HUES48 (cell line): ENCODE measurements around the gene CFL1.
A peak's percentile ranks its signal among the peaks of the same experiment; 100 is the strongest.

Experiments used
- H3K27ac ChIP-seq: one replicate; pipeline ENCODE4 v1.7.0; 2013; ENCODE audit warnings: low read depth, low read length, inconsistent platforms
- H3K27me3 ChIP-seq: 2 replicates; pipeline ENCODE4 v1.6.1; 2013; ENCODE audit warnings: mild to moderate bottlenecking, low read length; ENCODE audit not compliant: control insufficient read depth, insufficient read depth
- H3K36me3 ChIP-seq: 2 replicates; pipeline ENCODE4 v1.6.1; 2013; ENCODE audit warnings: low read length; ENCODE audit not compliant: control insufficient read depth, insufficient read depth
- H3K4me1 ChIP-seq: 2 replicates; pipeline ENCODE4 v1.6.1; 2013; ENCODE audit warnings: mild to moderate bottlenecking, low read length; ENCODE audit not compliant: control insufficient read depth, insufficient read depth
- H3K4me3 ChIP-seq: 2 replicates; pipeline ENCODE4 v1.5.1; 2013; ENCODE audit warnings: mild to moderate bottlenecking, low read depth, low read length
- H3K9ac ChIP-seq: 2 replicates; pipeline ENCODE4 v1.6.1; 2013; ENCODE audit warnings: mild to moderate bottlenecking, low read depth, low read length, moderate library complexity
- H3K9me3 ChIP-seq: 2 replicates; pipeline ENCODE4 v1.6.1; 2013; ENCODE audit warnings: low read length; ENCODE audit not compliant: control insufficient read depth, insufficient read depth

Gene CFL1

GRCh38 chr11:65886826-65887722 is 29.1 kb upstream of the CFL1 start:
- peaks cover 21% of the 10 kb centered on the region for H3K4me1 ChIP-seq
- peak overlapping the region; percentile 85 for H3K27ac ChIP-seq
- H3K9me3 ChIP-seq: no peaks in the 10 kb centered on the region
- peaks cover 48% of the 10 kb centered on the region for H3K36me3 ChIP-seq
- peaks cover 18% of the 10 kb centered on the region for H3K27me3 ChIP-seq
- peak overlapping the region; percentile 83 for H3K4me3 ChIP-seq
- H3K9ac ChIP-seq: peak overlapping the region; percentile 54; the same call in 1 of the 2 replicates

- Histone ChIP-seq H3K27me3 (peaks cover 14% of the 10 kb centered on the region), H3K4me3 (no peak overlapping the region), H3K27ac (no peak overlapping the region), H3K9ac (no peak overlapping the region), H3K9me3 (no peaks in the 10 kb centered on the region), H3K36me3 (peaks cover 50% of the 10 kb centered on the region), H3K4me1 (peaks cover 18% of the 10 kb centered on the region)
Measured at GRCh38 chr11:65885808-65886536, 28.0 kb upstream of the CFL1 start.

- peaks cover 13% of the 10 kb centered on the region for H3K27me3 ChIP-seq
- peaks cover 18% of the 10 kb centered on the region for H3K4me1 ChIP-seq
- H3K36me3 ChIP-seq: peaks cover 50% of the 10 kb centered on the region
- no peak overlapping the region for H3K4me3 ChIP-seq
- H3K27ac ChIP-seq: no peak overlapping the region
- no peaks in the 10 kb centered on the region for H3K9me3 ChIP-seq
- H3K9ac ChIP-seq: no peak overlapping the region
Measured at GRCh38 chr11:65885231-65885630, 27.3 kb upstream of the CFL1 start.

GRCh38 chr11:65884716-65885092 is 26.7 kb upstream of the CFL1 start:
- H3K9ac ChIP-seq: no peak overlapping the region
- H3K9me3 ChIP-seq: no peaks in the 10 kb centered on the region
- no peak overlapping the region for H3K27ac ChIP-seq
- H3K36me3 ChIP-seq: peaks cover 50% of the 10 kb centered on the region
- H3K27me3 ChIP-seq: peaks cover 8% of the 10 kb centered on the region
- peaks cover 13% of the 10 kb centered on the region for H3K4me1 ChIP-seq
- no peak overlapping the region for H3K4me3 ChIP-seq

GRCh38 chr11:65883786-65884715 is 26.1 kb upstream of the CFL1 start:
- H3K9ac ChIP-seq: no peak overlapping the region
- H3K36me3 ChIP-seq: peaks cover 50% of the 10 kb centered on the region
- H3K4me1 ChIP-seq: peaks cover 8% of the 10 kb centered on the region; the same call in 1 of the 2 replicates
- no peak overlapping the region for H3K27ac ChIP-seq
- H3K4me3 ChIP-seq: no peak overlapping the region
- H3K27me3 ChIP-seq: peaks cover 1% of the 10 kb centered on the region; the same call in 1 of the 2 replicates
- no peaks in the 10 kb centered on the region for H3K9me3 ChIP-seq

GRCh38 chr11:65883058-65883761 is 25.2 kb upstream of the CFL1 start:
- Histone ChIP-seq H3K27me3 (no peaks in the 10 kb centered on the region), H3K9me3 (no peaks in the 10 kb centered on the region), H3K4me1 (peaks cover 6% of the 10 kb centered on the region; the same call in 1 of the 2 replicates)

DNA sequence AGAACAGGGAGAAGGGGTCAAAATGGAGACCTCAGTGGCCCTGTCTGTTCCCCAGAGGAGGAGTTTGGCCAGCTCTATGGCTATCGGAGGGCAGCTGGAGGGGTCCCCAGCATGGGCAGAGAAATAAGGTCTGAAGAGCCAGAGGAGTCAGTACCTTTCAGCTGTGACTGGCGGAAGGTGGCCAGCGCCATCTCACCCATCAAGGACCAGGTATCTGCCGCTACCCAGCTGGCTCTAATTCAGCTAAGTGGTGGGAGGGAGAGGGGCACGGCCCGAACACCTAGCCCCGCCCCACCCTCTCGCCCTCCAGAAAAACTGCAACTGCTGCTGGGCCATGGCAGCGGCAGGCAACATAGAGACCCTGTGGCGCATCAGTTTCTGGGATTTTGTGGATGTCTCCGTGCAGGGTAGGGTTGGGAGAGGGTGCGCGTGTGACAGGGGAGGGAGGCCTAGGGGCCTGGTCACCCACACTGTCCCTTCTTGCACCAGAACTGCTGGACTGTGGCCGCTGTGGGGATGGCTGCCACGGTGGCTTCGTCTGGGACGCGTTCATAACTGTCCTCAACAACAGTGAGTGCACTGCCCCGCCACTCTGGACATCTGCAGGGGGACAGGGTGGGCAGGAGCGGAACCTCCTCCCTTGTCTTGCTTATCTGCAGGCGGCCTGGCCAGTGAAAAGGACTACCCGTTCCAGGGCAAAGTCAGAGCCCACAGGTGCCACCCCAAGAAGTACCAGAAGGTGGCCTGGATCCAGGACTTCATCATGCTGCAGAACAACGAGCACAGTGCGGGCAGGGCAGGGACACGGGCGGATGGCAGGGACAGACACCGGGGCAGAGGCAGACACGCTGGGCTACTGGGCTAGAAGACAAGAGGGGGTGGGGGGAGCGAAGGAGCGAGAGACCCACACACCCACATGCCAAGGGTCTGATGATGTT is 24.4 kb upstream of the CFL1 start:
- Histone ChIP-seq H3K27me3 (no peaks in the 10 kb centered on the region), H3K27ac (no peak overlapping the region), H3K4me1 (peaks cover 4% of the 10 kb centered on the region; the same call in 1 of the 2 replicates), H3K9me3 (no peaks in the 10 kb centered on the region), H3K36me3 (peaks cover 50% of the 10 kb centered on the region), H3K4me3 (no peak overlapping the region), H3K9ac (no peak overlapping the region)

More at GRCh38 chr11:65883058-65883761, 25.2 kb upstream of the CFL1 start:
- Histone ChIP-seq H3K9ac (no peak overlapping the region), H3K27ac (no peak overlapping the region), H3K36me3 (peaks cover 50% of the 10 kb centered on the region), H3K4me3 (no peak overlapping the region)

DNA sequence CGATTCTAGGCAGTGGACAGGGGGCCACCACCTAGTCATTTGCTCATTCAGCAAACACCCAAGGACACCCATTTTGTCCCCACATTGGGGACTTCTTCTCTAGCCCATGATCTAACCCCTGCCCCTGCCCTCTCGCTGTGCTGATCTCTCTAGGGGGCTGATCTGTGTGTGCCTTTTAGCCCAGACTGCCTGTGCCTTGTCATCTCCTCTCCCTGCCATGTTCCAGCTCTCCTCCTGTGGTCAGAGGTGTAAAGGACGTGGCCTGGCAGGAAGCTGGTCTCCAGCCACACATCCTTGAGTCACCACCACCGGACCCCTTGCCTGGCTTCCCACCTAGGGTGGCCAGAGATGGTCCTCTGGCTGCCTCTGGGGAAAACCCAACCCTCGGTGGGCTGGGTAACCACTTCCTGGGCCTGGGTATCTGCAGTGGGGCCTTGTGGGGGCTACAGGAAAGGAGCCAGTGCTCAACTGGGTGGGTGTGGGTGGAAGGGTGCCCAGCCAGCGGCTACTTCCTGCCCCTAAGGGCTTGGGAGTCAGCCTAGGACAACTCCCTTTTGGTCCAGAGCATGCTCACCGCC is 23.0 kb upstream of the CFL1 start:
- Histone ChIP-seq H3K27me3 (no peaks in the 10 kb centered on the region), H3K9ac (no peak overlapping the region), H3K4me3 (no peak overlapping the region), H3K4me1 (peaks cover 3% of the 10 kb centered on the region; the same call in 1 of the 2 replicates), H3K27ac (no peak overlapping the region), H3K9me3 (no peaks in the 10 kb centered on the region), H3K36me3 (peaks cover 39% of the 10 kb centered on the region)

- H3K4me1 ChIP-seq: peaks cover 3% of the 10 kb centered on the region; the same call in 1 of the 2 replicates
- no peaks in the 10 kb centered on the region for H3K27me3 ChIP-seq
- no peak overlapping the region for H3K4me3 ChIP-seq
- no peak overlapping the region for H3K27ac ChIP-seq
- H3K9me3 ChIP-seq: no peaks in the 10 kb centered on the region
- no peak overlapping the region for H3K9ac ChIP-seq
- peaks cover 29% of the 10 kb centered on the region for H3K36me3 ChIP-seq
Measured at GRCh38 chr11:65880027-65880426, 22.0 kb upstream of the CFL1 start.
